Activated CD8-positive, alpha-beta memory T cell treated with anti-CD3 and anti-CD28 coated beads for 36 hours (primary cell): ENCODE results near the gene PYGO1. TPM values are rescaled to one million over a fixed set of nuclear protein-coding genes. Genes with fewer than 3 reads are reported as not detected.

Source experiments
- CTCF ChIA-PET: fragments of 350-600 bp; sonication (Branson Sonifier 250); formaldehyde crosslinking; loops from one replicate; lab custom pipeline; 2021; ENCODE audit warnings: antibody characterized with exemption; lab: Charles Lee
- POLR2A ChIA-PET: fragments of 350-600 bp; sonication (Branson Sonifier 250); formaldehyde crosslinking; loops from one replicate; lab custom pipeline; 2021; ENCODE audit warnings: antibody characterized with exemption; lab: Charles Lee
- total RNA-seq, 2 experiments: library from RNA; stranded (reverse); gene quantifications; one replicate each; pipeline ENCODE4 v1.2.3, GENCODE V29; 2021

PYGO1 gene
- total RNA-seq, 2 experiments from 2014 or later = 0.06 to 0.08 TPM

- ChIA-PET POLR2A (no interaction called here), CTCF (no interaction called here)
Measured at GRCh38 chr15:55574096-55574495, 14.0 kb downstream of the PYGO1 start.

- ChIA-PET POLR2A (no interaction called here), CTCF (no interaction called here)
Measured at GRCh38 chr15:55573224-55573623, 14.9 kb downstream of the PYGO1 start.

GRCh38 chr15:55564347-55565145 lies 23.6 kb downstream of the PYGO1 start:
- CTCF ChIA-PET = interaction anchor here (0.6 kb wide), 1 partner anchor 78 kb away, joined by 4 read pairs; no protein-coding TSS in a partner anchor
- POLR2A ChIA-PET = no interaction called here

GRCh38 chr15:55562601-55563000 lies 25.5 kb downstream of the PYGO1 start:
- ChIA-PET CTCF (no interaction called here), POLR2A (no interaction called here)

- ChIA-PET CTCF (no interaction called here), POLR2A (no interaction called here)
Measured at GRCh38 chr15:55555089-55555488, 33.1 kb downstream of the PYGO1 start.

- POLR2A ChIA-PET = no interaction called here
- CTCF ChIA-PET = no interaction called here
Measured at GRCh38 chr15:55552926-55553325, 35.2 kb downstream of the PYGO1 start.

- ChIA-PET POLR2A (no interaction called here), CTCF (no interaction called here)
Measured at GRCh38 chr15:55552451-55552850, 35.7 kb downstream of the PYGO1 start.

- CTCF ChIA-PET = no interaction called here
- POLR2A ChIA-PET = no interaction called here
Measured at GRCh38 chr15:55549305-55549704, 38.8 kb downstream of the PYGO1 start.

GRCh38 chr15:55546718-55547117 lies 41.4 kb downstream of the PYGO1 start:
- POLR2A ChIA-PET = no interaction called here

GRCh38 chr15:55535436-55535835 lies 52.7 kb downstream of the PYGO1 start:
- ChIA-PET POLR2A (no interaction called here), CTCF (no interaction called here)

More at GRCh38 chr15:55546718-55547117, 41.4 kb downstream of the PYGO1 start:
- CTCF ChIA-PET = no interaction called here

GRCh38 chr15:55532944-55533343 lies 55.2 kb downstream of the PYGO1 start:
- CTCF ChIA-PET = no interaction called here
- POLR2A ChIA-PET = no interaction called here

- POLR2A ChIA-PET = no interaction called here
Measured at GRCh38 chr15:55530861-55531313, 57.3 kb downstream of the PYGO1 start.

GRCh38 chr15:55528812-55529211 lies 59.3 kb downstream of the PYGO1 start:
- CTCF ChIA-PET = interaction anchor here (0.7 kb wide), 1 partner anchor 390 kb away, joined by 3 read pairs; no protein-coding TSS in a partner anchor
- POLR2A ChIA-PET = no interaction called here

More at GRCh38 chr15:55530861-55531313, 57.3 kb downstream of the PYGO1 start:
- CTCF ChIA-PET = interaction anchor here (0.6 kb wide), 1 partner anchor 56 kb away, joined by 3 read pairs; no protein-coding TSS in a partner anchor

GRCh38 chr15:55527150-55527549 lies 61.0 kb downstream of the PYGO1 start:
- POLR2A ChIA-PET = no interaction called here

GRCh38 chr15:55526559-55527036 lies 61.5 kb downstream of the PYGO1 start:
- ChIA-PET CTCF (interaction anchor here (1.7 kb wide), 1 partner anchor 9 kb away, joined by 4 read pairs; no protein-coding TSS in a partner anchor), POLR2A (no interaction called here)

More at GRCh38 chr15:55527150-55527549, 61.0 kb downstream of the PYGO1 start:
- CTCF ChIA-PET = interaction anchor here (1.7 kb wide), 1 partner anchor 9 kb away, joined by 4 read pairs; no protein-coding TSS in a partner anchor

- POLR2A ChIA-PET = no interaction called here
- CTCF ChIA-PET = no interaction called here
Measured at GRCh38 chr15:55522742-55523450, 65.2 kb downstream of the PYGO1 start.

GRCh38 chr15:55518641-55519040 lies 69.5 kb downstream of the PYGO1 start:
- ChIA-PET CTCF (no interaction called here), POLR2A (no interaction called here)

GRCh38 chr15:55518009-55518408 lies 70.1 kb downstream of the PYGO1 start:
- CTCF ChIA-PET = interaction anchor here (1.3 kb wide), 1 partner anchor 8 kb away, joined by 4 read pairs; no protein-coding TSS in a partner anchor

GRCh38 chr15:55515991-55516776 lies 72.0 kb downstream of the PYGO1 start:
- ChIA-PET CTCF (no interaction called here), POLR2A (no interaction called here)

More at GRCh38 chr15:55518009-55518408, 70.1 kb downstream of the PYGO1 start:
- POLR2A ChIA-PET = no interaction called here
